Sigmoid colon (tissue), 7 donors: ENCODE data around the gene HNRNPH3. TPM values are rescaled to one million over a fixed set of nuclear protein-coding genes. Genes with fewer than 3 reads are reported as not detected.

Source experiments
- DNase-seq: peaks from one replicate; pipeline ENCODE4 v3.0.0-alpha.2; 2019
- H3K27ac ChIP-seq, 4 donors: fragments of 200-600 bp; sonication (generic); one replicate each; pipeline ENCODE4 v1.5.1; 2016 to 2019; ENCODE audit warnings: mild to moderate bottlenecking in 1 of 4
- H3K27me3 ChIP-seq, 3 donors: fragments of 200-600 bp; sonication (generic); one replicate each; pipeline ENCODE4 v1.5.1; 2019; ENCODE audit warnings: mild to moderate bottlenecking in 1 of 3
- H3K36me3 ChIP-seq, 4 donors: fragments of 200-600 bp; sonication (generic); one replicate each; pipeline ENCODE4 v1.5.1; 2016 to 2019
- H3K4me1 ChIP-seq, 4 donors: fragments of 200-600 bp; sonication (generic); one replicate each; pipeline ENCODE4 v1.5.1; 2017 to 2019
- H3K4me3 ChIP-seq, 4 donors: fragments of 200-600 bp; sonication (generic); one replicate each; pipeline ENCODE4 v1.5.1; 2017 to 2019; ENCODE audit warnings: mild to moderate bottlenecking in 2 of 4, moderate library complexity in 1 of 4
- H3K9me3 ChIP-seq, 4 donors: fragments of 200-600 bp in 3 of 4; sonication (generic) in 3 of 4; one replicate each; pipeline versions ENCODE4 v1.5.1 to v1.6.1; 2013 to 2019
- EP300 ChIP-seq, 4 donors: sonication (generic); formaldehyde crosslinking; IDR thresholded peaks; one replicate each; pipeline ENCODE4 v1.6.1; 2017; ENCODE audit warnings: antibody characterized with exemption in 4 of 4
- POLR2A ChIP-seq, 2 donors: fragments of 450-650 bp; IDR thresholded peaks; one replicate each; pipeline ENCODE4 v1.6.1; 2016; ENCODE audit warnings: antibody characterized with exemption in 2 of 2, mild to moderate bottlenecking in 2 of 2, moderate library complexity in 2 of 2
- POLR2AphosphoS5 ChIP-seq, 4 donors: sonication (generic); formaldehyde crosslinking; IDR thresholded peaks; one replicate each; pipeline ENCODE4 v1.6.1; 2017; ENCODE audit warnings: antibody characterized with exemption in 4 of 4
- WGBS, 2 donors: extraction: QIAGEN DNeasy Blood & Tissue Kit; methylation state at CpG; one replicate each; pipeline ENCODE4 v1.1.7; 2013; 5-methylcytosine and 5-hydroxymethylcytosine counted together
- intact Hi-C: fragments of 100-400 bp; cut with DNase I; formaldehyde crosslinking; loops from one replicate; pipeline ENCODE4 v1.15.1; 2023
- polyA plus RNA-seq, 3 donors: library from polyadenylated mRNA; stranded (reverse); fragments of 200-250 nt; gene quantifications; one replicate each; pipeline ENCODE4 v1.2.3, GENCODE V29; 2013
- total RNA-seq, 4 donors: library from RNA; depleted of rRNA; stranded (reverse); fragments of >200 nt; gene quantifications; one replicate each; pipeline ENCODE4 v1.1.0, GENCODE V29; 2016
- TF ChIP-seq, protein P1 (sequence below), 4 experiments: fragments of 450-650 bp in 3 of 4; fragments of 200-600 bp in 1 of 4; IDR thresholded peaks; one replicate each; pipeline ENCODE4 v1.5.1; 2016 to 2019; ENCODE audit warnings: antibody characterized with exemption in 4 of 4, mild to moderate bottlenecking in 3 of 4, moderate library complexity in 2 of 4
- donor health status: healthy with polysubstance abuse.
- donor health status: Bipolar disorder and iron deficiency.
- donor health status: healthy.

HNRNPH3 gene
- total and polyA plus RNA-seq, 7 donors: 50.7 to 148 (median 68.3) TPM

- Histone ChIP-seq H3K4me3 (peak overlapping the region in 1 of 4 donors; percentile 98), H3K4me1 (peaks cover 0 to 53% (median 46%) of the 10 kb centered on the region in 4 donors), H3K9me3 (no peaks in the 10 kb centered on the region), H3K27me3 (no peaks in the 10 kb centered on the region), H3K36me3 (peaks cover 26 to 37% (median 31%) of the 10 kb centered on the region in 4 donors), H3K27ac (no peak overlapping the region)
- WGBS, 2 donors: 50 to 61% methylated on average over 7 of the region's 7 CpGs
- TF ChIP-seq POLR2A (IDR thresholded peaks at IDR 0.05): no peak
- no peak for TF ChIP-seq EP300 (IDR thresholded peaks at IDR 0.05)
- no peak for TF ChIP-seq POLR2AphosphoS5 (IDR thresholded peaks at IDR 0.05)
- TF ChIP-seq, protein P1, sequence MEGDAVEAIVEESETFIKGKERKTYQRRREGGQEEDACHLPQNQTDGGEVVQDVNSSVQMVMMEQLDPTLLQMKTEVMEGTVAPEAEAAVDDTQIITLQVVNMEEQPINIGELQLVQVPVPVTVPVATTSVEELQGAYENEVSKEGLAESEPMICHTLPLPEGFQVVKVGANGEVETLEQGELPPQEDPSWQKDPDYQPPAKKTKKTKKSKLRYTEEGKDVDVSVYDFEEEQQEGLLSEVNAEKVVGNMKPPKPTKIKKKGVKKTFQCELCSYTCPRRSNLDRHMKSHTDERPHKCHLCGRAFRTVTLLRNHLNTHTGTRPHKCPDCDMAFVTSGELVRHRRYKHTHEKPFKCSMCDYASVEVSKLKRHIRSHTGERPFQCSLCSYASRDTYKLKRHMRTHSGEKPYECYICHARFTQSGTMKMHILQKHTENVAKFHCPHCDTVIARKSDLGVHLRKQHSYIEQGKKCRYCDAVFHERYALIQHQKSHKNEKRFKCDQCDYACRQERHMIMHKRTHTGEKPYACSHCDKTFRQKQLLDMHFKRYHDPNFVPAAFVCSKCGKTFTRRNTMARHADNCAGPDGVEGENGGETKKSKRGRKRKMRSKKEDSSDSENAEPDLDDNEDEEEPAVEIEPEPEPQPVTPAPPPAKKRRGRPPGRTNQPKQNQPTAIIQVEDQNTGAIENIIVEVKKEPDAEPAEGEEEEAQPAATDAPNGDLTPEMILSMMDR (IDR thresholded peaks at IDR 0.05): no peak
- intact Hi-C loops: loop anchor here (10.0 kb wide), 1 partner anchor 68 kb away; the partner anchor contains the start of gene RUFY2
- DNase-seq: no peak
Observed at GRCh38 chr10:68336754-68337351, 5.0 kb downstream of the HNRNPH3 start.

GRCh38 chr10:68340358-68341080 lies 8.7 kb downstream of the HNRNPH3 start:
- Histone ChIP-seq H3K36me3 (peaks cover 32 to 73% (median 55%) of the 10 kb centered on the region in 4 donors), H3K4me1 (peaks cover 0 to 35% (median 31%) of the 10 kb centered on the region in 4 donors), H3K4me3 (no peak overlapping the region), H3K27ac (no peak overlapping the region), H3K9me3 (no peaks in the 10 kb centered on the region), H3K27me3 (no peaks in the 10 kb centered on the region)
- DNase-seq: no peak
- intact Hi-C loops: no loop called here
- TF ChIP-seq POLR2AphosphoS5 (IDR thresholded peaks at IDR 0.05) (no peak), EP300 (IDR thresholded peaks at IDR 0.05) (no peak), POLR2A (IDR thresholded peaks at IDR 0.05) (no peak)
- TF ChIP-seq, protein P1 (IDR thresholded peaks at IDR 0.05): no peak
- 95% methylated on average over 8 of the region's 8 CpGs for WGBS, 2 donors

- Histone ChIP-seq H3K36me3 (peaks cover 33 to 89% (median 57%) of the 10 kb centered on the region in 4 donors), H3K4me1 (peaks cover 0 to 10% (median 7%) of the 10 kb centered on the region in 4 donors), H3K27me3 (no peaks in the 10 kb centered on the region), H3K27ac (no peak overlapping the region), H3K9me3 (no peaks in the 10 kb centered on the region), H3K4me3 (no peak overlapping the region)
- no peak for DNase-seq
- intact Hi-C loops: no loop called here
- 86 to 92% methylated on average over 3 of the region's 3 CpGs for WGBS, 2 donors
- no peak for TF ChIP-seq EP300 (IDR thresholded peaks at IDR 0.05)
Observed at GRCh38 chr10:68342909-68343516, 11.1 kb downstream of the HNRNPH3 start.

GRCh38 chr10:68345621-68346020 lies 13.8 kb downstream of the HNRNPH3 start:
- peaks cover 18 to 79% (median 44%) of the 10 kb centered on the region in 4 donors for H3K36me3 ChIP-seq
- TF ChIP-seq EP300 (IDR thresholded peaks at IDR 0.05) (no peak), POLR2A (IDR thresholded peaks at IDR 0.05) (no peak), POLR2AphosphoS5 (IDR thresholded peaks at IDR 0.05) (no peak)
- TF ChIP-seq, protein P1 (IDR thresholded peaks at IDR 0.05): no peak
- DNase-seq: no peak
- H3K4me1 ChIP-seq: no peaks in the 10 kb centered on the region
- intact Hi-C loops: loop anchor here (5.0 kb wide), 1 partner anchor 557 kb away; the partner anchor contains the start of gene DDX50
- no peak overlapping the region for H3K4me3 ChIP-seq
- no peak overlapping the region for H3K27ac ChIP-seq
- no peaks in the 10 kb centered on the region for H3K27me3 ChIP-seq
- no peaks in the 10 kb centered on the region for H3K9me3 ChIP-seq
- WGBS, 2 donors: 91 to 98% methylated on average over 4 of the region's 4 CpGs

GRCh38 chr10:68346774-68347173 lies 14.9 kb downstream of the HNRNPH3 start:
- no peak overlapping the region for H3K27ac ChIP-seq
- H3K36me3 ChIP-seq: peaks cover 8 to 79% (median 37%) of the 10 kb centered on the region in 4 donors
- H3K27me3 ChIP-seq: no peaks in the 10 kb centered on the region
- H3K4me1 ChIP-seq: no peaks in the 10 kb centered on the region
- no peak overlapping the region for H3K4me3 ChIP-seq
- TF ChIP-seq, protein P1 (IDR thresholded peaks at IDR 0.05): no peak
- TF ChIP-seq EP300 (IDR thresholded peaks at IDR 0.05) (no peak), POLR2A (IDR thresholded peaks at IDR 0.05) (no peak), POLR2AphosphoS5 (IDR thresholded peaks at IDR 0.05) (peak in 1 of 4 donors; percentile 2)
- intact Hi-C loops: loop anchor here (5.0 kb wide), 1 partner anchor 556 kb away; the partner anchor contains the start of gene DDX50
- 77 to 93% methylated on average over 4 of the region's 4 CpGs for WGBS, 2 donors
- H3K9me3 ChIP-seq: no peaks in the 10 kb centered on the region
- DNase-seq: no peak
